ENCODE results near the gene ADAMTSL4.
"Not testable (repeated sequence)": the region's sequence is repeated elsewhere in the genome, so short reads cannot be mapped to it uniquely, and the experiment has no call there.

ADAMTSL4 gene

DNA sequence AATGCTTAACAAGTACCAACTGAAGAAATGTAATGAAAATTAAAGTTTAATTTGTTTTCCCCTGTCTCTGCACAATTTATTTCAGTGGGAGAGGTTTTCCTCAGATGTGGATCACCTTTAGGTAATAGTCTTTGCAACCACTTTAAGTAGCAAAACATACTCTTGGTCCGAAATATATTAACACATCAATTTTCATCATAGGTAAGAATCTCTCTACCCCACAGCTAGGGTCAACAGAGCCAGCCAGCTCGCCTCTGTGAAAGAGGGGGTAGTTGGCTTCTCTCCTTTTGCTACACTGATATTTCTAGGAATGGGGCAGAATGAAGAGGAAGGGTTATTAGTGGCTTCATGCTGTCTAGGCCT is 55.0 kb downstream of the ADAMTSL4 start:
- peak overlapping the region; percentile 88 for H3K27ac Mint-ChIP-seq
- peaks cover 29% of the 10 kb centered on the region for H3K4me1 Mint-ChIP-seq (ENCODE audit: low read depth)
- H3K27me3 Mint-ChIP-seq, result no peaks in the 10 kb centered on the region
- no peaks in the 10 kb centered on the region for H3K9me3 Mint-ChIP-seq
- H3K36me3 Mint-ChIP-seq (ENCODE audit: low read depth), result peaks cover 21% of the 10 kb centered on the region
- H3K4me3 Mint-ChIP-seq, result no peak overlapping the region

DNA sequence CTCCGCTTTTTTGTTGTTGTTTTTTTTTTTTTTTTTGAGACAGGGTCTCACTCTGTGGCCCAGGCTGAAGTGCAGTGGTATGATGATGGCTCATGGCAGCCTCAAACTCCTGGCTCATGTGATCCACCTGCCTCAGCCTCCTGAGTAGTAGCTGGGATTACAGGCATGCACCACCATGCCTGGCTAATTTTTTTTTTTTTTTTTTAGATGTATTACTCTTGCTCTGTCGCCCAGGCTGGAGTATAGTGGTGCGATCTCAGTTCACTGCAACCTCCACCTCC is 56.2 kb downstream of the ADAMTSL4 start:
- H3K36me3 Mint-ChIP-seq (ENCODE audit: low read depth), result peaks cover 27% of the 10 kb centered on the region
- H3K4me3 Mint-ChIP-seq, H3K27me3 Mint-ChIP-seq, H3K9me3 Mint-ChIP-seq: not testable (repeated sequence)
- H3K4me1 Mint-ChIP-seq (ENCODE audit: low read depth), result peaks cover 29% of the 10 kb centered on the region
- peak overlapping the region; percentile 52 for H3K27ac Mint-ChIP-seq

DNA sequence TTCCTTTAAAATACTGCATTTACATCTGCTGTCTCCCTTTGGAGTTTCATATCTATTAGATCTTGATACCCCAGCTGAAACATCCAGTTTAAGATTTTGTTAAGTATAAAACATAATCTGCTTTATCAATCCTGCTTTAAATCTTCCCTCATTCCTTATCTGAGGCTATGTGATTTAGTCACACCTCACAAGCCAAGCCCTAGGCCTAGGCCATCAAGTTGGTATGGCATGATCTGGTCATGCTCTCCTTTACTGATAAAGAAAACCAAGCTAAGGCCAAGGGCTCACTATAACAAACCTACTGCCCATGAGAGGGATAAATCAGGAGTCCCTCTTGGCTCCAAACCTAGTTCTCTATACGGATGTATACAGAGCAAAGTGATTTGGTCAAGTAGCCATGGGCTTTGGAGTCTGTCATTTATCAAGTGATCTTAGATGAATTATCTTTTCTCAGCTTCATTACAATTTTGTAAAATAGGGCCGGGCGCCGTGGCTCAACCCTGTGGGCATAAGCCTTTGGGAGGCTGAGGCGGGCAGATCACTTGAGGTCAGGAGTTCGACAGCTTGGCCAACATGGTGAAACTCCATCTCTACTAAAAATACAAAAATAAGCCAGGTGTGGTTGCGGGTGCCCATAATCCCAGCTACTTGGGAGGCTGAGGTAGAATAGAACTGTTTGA is 57.4 kb downstream of the ADAMTSL4 start:
- Mint-ChIP-seq H3K27ac (peak overlapping the region; percentile 76), H3K27me3 (no peaks in the 10 kb centered on the region), H3K4me3 (no peak overlapping the region), H3K9me3 (no peaks in the 10 kb centered on the region), H3K36me3 (ENCODE audit: low read depth) (peaks cover 27% of the 10 kb centered on the region), H3K4me1 (ENCODE audit: low read depth) (peaks cover 38% of the 10 kb centered on the region)

DNA sequence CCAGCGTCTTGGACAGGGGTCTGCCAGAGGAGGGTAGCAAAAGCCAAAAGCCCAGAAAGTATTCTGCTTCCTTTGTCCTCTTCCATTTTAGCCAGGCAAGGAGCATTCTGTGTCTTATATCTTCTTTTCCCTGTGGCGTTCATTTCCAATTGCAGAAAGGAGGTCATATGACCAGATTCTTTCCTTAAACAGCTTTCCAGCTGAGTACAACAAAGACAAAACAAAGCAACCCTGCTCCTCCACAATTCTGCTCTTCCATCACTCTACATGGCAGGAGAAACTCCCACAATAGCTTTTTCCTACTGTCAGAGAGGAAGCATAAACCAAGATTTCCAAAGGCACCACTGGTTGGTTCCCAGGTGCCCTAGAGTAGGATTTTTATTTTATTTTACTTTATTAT is 60.5 kb downstream of the ADAMTSL4 start:
- H3K27ac Mint-ChIP-seq, result peak overlapping the region; percentile 40
- H3K9me3 Mint-ChIP-seq, result no peaks in the 10 kb centered on the region
- no peak overlapping the region for H3K4me3 Mint-ChIP-seq
- peaks cover 55% of the 10 kb centered on the region for H3K4me1 Mint-ChIP-seq (ENCODE audit: low read depth)
- peaks cover 39% of the 10 kb centered on the region for H3K36me3 Mint-ChIP-seq (ENCODE audit: low read depth)
- H3K27me3 Mint-ChIP-seq, result no peaks in the 10 kb centered on the region
